Endothelial cell of umbilical vein (primary cell): ENCODE results near the gene SMS.

Experiments used
- EZH2 ChIP-seq: IDR thresholded peaks from 2 replicates; pipeline ENCODE4 v1.6.1; 2012; ENCODE audit warnings: borderline replicate concordance, low read depth, mild to moderate bottlenecking, moderate library complexity, low read length, inconsistent platforms; ENCODE audit not compliant: severe bottlenecking
- GATA2 ChIP-seq: IDR thresholded peaks from 2 replicates; pipeline ENCODE4 v1.7.0; 2011; ENCODE audit warnings: low read depth, mild to moderate bottlenecking, moderate library complexity, mixed read lengths, low read length; ENCODE audit not compliant: insufficient read length, insufficient read depth
- POLR2A ChIP-seq: IDR thresholded peaks from 2 replicates; pipeline ENCODE4 v1.6.1; 2012; ENCODE audit warnings: low read depth, mild to moderate bottlenecking, control low read depth, low read length
- POLR2AphosphoS5 ChIP-seq: IDR thresholded peaks from 2 replicates; pipeline ENCODE4 v1.6.1; 2012; ENCODE audit warnings: low read depth, mild to moderate bottlenecking, control low read depth, low read length, moderate library complexity; ENCODE audit not compliant: insufficient read depth
- TF ChIP-seq, protein P1 (sequence below), 2 donors: IDR thresholded peaks; 1 replicate in 1 of 2; 2 replicates in 1 of 2; pipeline ENCODE4 v1.5.1; 2011; ENCODE audit warnings: low read length in 2 of 2, mild to moderate bottlenecking in 2 of 2, moderate library complexity in 2 of 2, control low read depth in 1 of 2, inconsistent platforms in 1 of 2, low read depth in 1 of 2; ENCODE audit not compliant: insufficient read depth in 1 of 2; ENCODE audit errors: extremely low read depth in 1 of 2

DNA sequence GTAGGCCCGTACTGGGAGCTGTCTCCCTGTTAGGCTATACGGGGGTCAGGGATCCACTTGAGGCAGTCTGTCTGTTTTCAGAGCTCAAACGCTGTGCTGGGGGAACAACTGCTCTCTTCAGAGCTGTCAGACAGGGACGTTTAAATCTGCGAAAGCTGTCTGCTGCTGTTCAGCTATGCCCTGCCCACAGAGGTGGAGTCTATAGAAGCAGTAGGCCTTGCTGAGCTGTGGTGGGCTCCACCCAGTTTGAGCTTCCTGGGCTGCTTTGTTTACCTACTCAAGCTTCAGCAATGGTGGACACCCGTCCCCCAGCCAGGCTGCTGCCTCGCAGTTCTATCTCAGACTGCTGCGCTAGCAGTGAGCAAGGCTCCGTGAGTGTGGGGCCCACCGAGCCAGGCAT lies 64.4 kb downstream of the SMS start:
- TF ChIP-seq, protein P1, sequence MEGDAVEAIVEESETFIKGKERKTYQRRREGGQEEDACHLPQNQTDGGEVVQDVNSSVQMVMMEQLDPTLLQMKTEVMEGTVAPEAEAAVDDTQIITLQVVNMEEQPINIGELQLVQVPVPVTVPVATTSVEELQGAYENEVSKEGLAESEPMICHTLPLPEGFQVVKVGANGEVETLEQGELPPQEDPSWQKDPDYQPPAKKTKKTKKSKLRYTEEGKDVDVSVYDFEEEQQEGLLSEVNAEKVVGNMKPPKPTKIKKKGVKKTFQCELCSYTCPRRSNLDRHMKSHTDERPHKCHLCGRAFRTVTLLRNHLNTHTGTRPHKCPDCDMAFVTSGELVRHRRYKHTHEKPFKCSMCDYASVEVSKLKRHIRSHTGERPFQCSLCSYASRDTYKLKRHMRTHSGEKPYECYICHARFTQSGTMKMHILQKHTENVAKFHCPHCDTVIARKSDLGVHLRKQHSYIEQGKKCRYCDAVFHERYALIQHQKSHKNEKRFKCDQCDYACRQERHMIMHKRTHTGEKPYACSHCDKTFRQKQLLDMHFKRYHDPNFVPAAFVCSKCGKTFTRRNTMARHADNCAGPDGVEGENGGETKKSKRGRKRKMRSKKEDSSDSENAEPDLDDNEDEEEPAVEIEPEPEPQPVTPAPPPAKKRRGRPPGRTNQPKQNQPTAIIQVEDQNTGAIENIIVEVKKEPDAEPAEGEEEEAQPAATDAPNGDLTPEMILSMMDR (IDR thresholded peaks at IDR 0.05; ENCODE audit: extremely low read depth in 1 of 2, insufficient read depth in 1 of 2, low read depth in 1 of 2, low read length in 2 of 2) = no peak
- no peak for TF ChIP-seq GATA2
- TF ChIP-seq POLR2AphosphoS5 = no peak
- no peak for TF ChIP-seq EZH2
- no peak for TF ChIP-seq POLR2A
